Measurements from ENCODE around the gene PGRMC2.

Gene PGRMC2

GRCh38 chr4:128303986-128304385 lies 16.4 kb upstream of the PGRMC2 start:
- in situ Hi-C loops (cut with HindIII; ENCODE audit: low sequenced_read_pairs) = no loop called here
- TF ChIP-seq CTCF (IDR thresholded peaks at IDR 0.05; ENCODE audit: low read depth, low read length) = no peak
- H3K4me3 ChIP-seq (ENCODE audit: low read depth, low read length) = no peak overlapping the region
- no peak for DNase-seq (ENCODE audit: low read depth, low spot score)

DNA sequence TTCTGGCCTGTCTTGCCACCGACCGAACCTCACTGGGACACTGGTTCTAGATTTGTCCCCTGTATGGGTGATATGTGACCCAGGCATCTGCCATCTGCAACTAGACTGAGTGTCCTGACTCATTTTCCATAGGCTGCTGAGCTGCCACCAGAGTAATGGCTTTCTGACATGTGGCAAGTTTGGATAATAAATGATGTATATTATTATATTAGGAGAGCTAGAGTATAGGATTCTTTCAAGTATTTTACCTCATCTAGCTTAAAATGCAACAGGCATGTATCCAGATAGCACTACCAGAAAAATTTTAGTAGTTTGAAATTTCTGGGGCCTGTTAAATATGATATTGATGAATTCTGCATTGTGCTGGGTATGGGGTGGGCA lies 15.8 kb upstream of the PGRMC2 start:
- no peak overlapping the region for H3K4me3 ChIP-seq (ENCODE audit: low read depth, low read length)
- TF ChIP-seq CTCF (IDR thresholded peaks at IDR 0.05; ENCODE audit: low read depth, low read length) = no peak
- in situ Hi-C loops (cut with HindIII; ENCODE audit: low sequenced_read_pairs) = no loop called here
- no peak for DNase-seq (ENCODE audit: low read depth, low spot score)

DNA sequence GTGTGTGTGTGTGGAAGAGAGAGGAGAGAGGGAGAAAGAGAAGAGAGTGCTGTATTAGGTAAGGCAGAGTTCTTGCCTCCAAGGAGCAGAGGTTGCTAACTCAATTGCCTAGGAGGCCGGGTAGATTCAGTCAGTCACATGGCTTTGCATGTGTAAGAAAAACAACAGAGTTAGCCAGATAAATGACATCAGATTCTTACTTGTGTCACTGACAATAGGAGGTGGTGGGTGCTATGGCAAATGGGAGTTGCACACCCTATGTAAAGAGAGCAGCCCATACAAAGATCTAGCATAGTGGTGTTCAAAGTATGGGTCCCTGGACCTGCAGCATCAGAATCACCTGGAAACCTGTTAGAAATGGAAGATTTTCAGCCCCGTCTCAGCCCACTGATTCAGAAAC lies 14.4 kb upstream of the PGRMC2 start:
- no peak for DNase-seq (ENCODE audit: low read depth, low spot score)
- in situ Hi-C loops (cut with HindIII; ENCODE audit: low sequenced_read_pairs) = no loop called here
- no peak for TF ChIP-seq CTCF (IDR thresholded peaks at IDR 0.05; ENCODE audit: low read depth, low read length)
- no peak overlapping the region for H3K4me3 ChIP-seq (ENCODE audit: low read depth, low read length)

DNA sequence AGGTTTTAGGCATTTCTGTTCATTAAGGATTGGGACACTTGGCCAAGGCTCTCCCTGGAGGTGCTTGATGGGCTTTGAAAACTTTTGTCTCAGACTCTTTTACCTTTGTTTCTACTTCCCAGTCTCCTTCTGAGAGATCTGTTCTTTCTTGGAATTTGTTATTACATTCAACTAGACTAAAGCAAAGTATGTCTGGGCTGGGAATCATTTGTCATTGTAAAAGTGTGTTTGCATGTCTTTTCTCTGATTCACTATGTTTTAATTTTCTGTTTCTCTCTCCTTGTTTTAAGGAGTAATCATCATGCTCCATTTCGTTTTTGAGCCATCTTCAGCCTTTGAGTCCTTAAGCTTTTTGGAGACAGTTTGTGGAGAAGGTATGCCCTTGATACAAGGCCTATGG lies 12.2 kb upstream of the PGRMC2 start:
- no peak for DNase-seq (ENCODE audit: low read depth, low spot score)
- in situ Hi-C loops (cut with HindIII; ENCODE audit: low sequenced_read_pairs) = no loop called here
- TF ChIP-seq CTCF (IDR thresholded peaks at IDR 0.05; ENCODE audit: low read depth, low read length) = no peak
- H3K4me3 ChIP-seq (ENCODE audit: low read depth, low read length) = no peak overlapping the region

- DNase-seq (ENCODE audit: low read depth, low spot score) = no peak
- H3K4me3 ChIP-seq (ENCODE audit: low read depth, low read length) = no peak overlapping the region
- in situ Hi-C loops (cut with HindIII; ENCODE audit: low sequenced_read_pairs) = no loop called here
- TF ChIP-seq CTCF (IDR thresholded peaks at IDR 0.05; ENCODE audit: low read depth, low read length) = no peak
Measured at GRCh38 chr4:128298852-128299251, 11.2 kb upstream of the PGRMC2 start.

- no peak for DNase-seq (ENCODE audit: low read depth, low spot score)
- H3K4me3 ChIP-seq (ENCODE audit: low read depth, low read length) = no peak overlapping the region
- TF ChIP-seq CTCF (IDR thresholded peaks at IDR 0.05; ENCODE audit: low read depth, low read length) = no peak
- in situ Hi-C loops (cut with HindIII; ENCODE audit: low sequenced_read_pairs) = no loop called here
Measured at GRCh38 chr4:128298146-128298758, 10.6 kb upstream of the PGRMC2 start.

GRCh38 chr4:128295255-128295654 lies 7.6 kb upstream of the PGRMC2 start:
- DNase-seq (ENCODE audit: low read depth, low spot score) = no peak
- H3K4me3 ChIP-seq (ENCODE audit: low read depth, low read length) = no peak overlapping the region
- in situ Hi-C loops (cut with HindIII; ENCODE audit: low sequenced_read_pairs) = no loop called here
- no peak for TF ChIP-seq CTCF (IDR thresholded peaks at IDR 0.05; ENCODE audit: low read depth, low read length)

Data from astrocyte of the spinal cord (primary cell).